GM23338 (cell line): ENCODE results near the gene LTB4R. TPM values are rescaled to one million over a fixed set of nuclear protein-coding genes. Genes with fewer than 3 reads are reported as not detected.

Experiments used
- ATAC-seq: fragments of 200-7000 bp; cut with Tn5 transposase; 3 replicates; pipeline ENCODE4 v1.9.1; 2020
- DNase-seq: peaks from one replicate; pipeline ENCODE4 v3.0.0-alpha.2; 2015; ENCODE audit warnings: low spot score
- H2AFZ ChIP-seq: fragments of 200-600 bp; sonication (generic); 2 replicates; pipeline ENCODE4 v1.8.0; 2016; ENCODE audit warnings: antibody characterized with exemption, mild to moderate bottlenecking, moderate library complexity
- H3F3A ChIP-seq: fragments of 200-600 bp; sonication (generic); replicated peaks from 2 replicates; pipeline ENCODE4 v1.8.0; 2017; ENCODE audit warnings: antibody characterized with exemption, mixed run types, low read depth
- H3K27ac ChIP-seq: fragments of 200-600 bp; sonication (generic); 2 replicates; pipeline ENCODE4 v1.6.1; 2016; ENCODE audit warnings: low read depth
- H3K27me3 ChIP-seq: fragments of 200-600 bp; sonication (generic); 2 replicates; pipeline ENCODE4 v1.8.0; 2016; ENCODE audit warnings: mild to moderate bottlenecking, mixed run types, moderate library complexity; ENCODE audit not compliant: insufficient read depth
- H3K36me3 ChIP-seq: fragments of 200-600 bp; sonication (generic); 2 replicates; pipeline ENCODE4 v1.8.0; 2016; ENCODE audit warnings: mild to moderate bottlenecking; ENCODE audit not compliant: insufficient read depth
- H3K4me1 ChIP-seq: fragments of 200-600 bp; sonication (generic); 2 replicates; pipeline ENCODE4 v1.8.0; 2016; ENCODE audit warnings: mild to moderate bottlenecking, moderate library complexity; ENCODE audit not compliant: insufficient read depth
- H3K4me2 ChIP-seq: fragments of 200-600 bp; sonication (generic); 2 replicates; pipeline ENCODE4 v1.7.1; 2017; ENCODE audit warnings: mixed run types
- H3K4me3 ChIP-seq: fragments of 200-600 bp; sonication (generic); 2 replicates; pipeline ENCODE4 v1.6.1; 2016; ENCODE audit warnings: mixed run types
- H3K79me2 ChIP-seq: fragments of 200-600 bp; sonication (generic); replicated peaks from 2 replicates; pipeline ENCODE4 v1.8.0; 2017; ENCODE audit warnings: mild to moderate bottlenecking; ENCODE audit not compliant: insufficient read depth
- H3K9me2 ChIP-seq: fragments of 200-600 bp; sonication (generic); 2 replicates; pipeline ENCODE4 v1.8.0; 2017; ENCODE audit not compliant: insufficient read depth
- H4K20me1 ChIP-seq: fragments of 200-600 bp; sonication (generic); replicated peaks from 2 replicates; pipeline ENCODE4 v1.8.0; 2017; ENCODE audit warnings: mild to moderate bottlenecking; ENCODE audit not compliant: insufficient read depth
- H3K27ac Mint-ChIP-seq: 2 replicates; pipeline ENCODE4 v1.8.0; 2020; ENCODE audit warnings: inconsistent platforms, mild to moderate bottlenecking, moderate library complexity, mixed read lengths
- H3K27me3 Mint-ChIP-seq: 3 replicates; pipeline ENCODE4 v1.8.0; 2022; ENCODE audit warnings: low read depth, mild to moderate bottlenecking, moderate library complexity, mixed read lengths, inconsistent platforms; ENCODE audit not compliant: insufficient read depth, poor library complexity
- H3K36me3 Mint-ChIP-seq: 3 replicates; pipeline ENCODE4 v1.8.0; 2021; ENCODE audit warnings: low read depth, mild to moderate bottlenecking, inconsistent platforms, moderate library complexity, mixed read lengths
- H3K4me1 Mint-ChIP-seq: 3 replicates; pipeline ENCODE4 v1.8.0; 2020; ENCODE audit warnings: mild to moderate bottlenecking, inconsistent platforms, mixed read lengths
- H3K4me3 Mint-ChIP-seq: 3 replicates; pipeline ENCODE4 v1.8.0; 2021; ENCODE audit warnings: moderate library complexity, mild to moderate bottlenecking, inconsistent platforms, mixed read lengths
- H3K9me3 Mint-ChIP-seq: 3 replicates; pipeline ENCODE4 v1.8.0; 2020; ENCODE audit warnings: moderate library complexity, mild to moderate bottlenecking, inconsistent platforms, mixed read lengths
- CREB1 ChIP-seq: fragments of 250-450 bp; sonication (Bioruptor Pico); IDR thresholded peaks from 2 replicates; pipeline ENCODE4 v1.5.0; 2020; ENCODE audit warnings: low read depth, mild to moderate bottlenecking, moderate library complexity
- EZH2 ChIP-seq: fragments of 200-600 bp; sonication (generic); IDR thresholded peaks from one replicate; pipeline ENCODE4 v1.8.0; 2017; ENCODE audit warnings: antibody characterized with exemption, mild to moderate bottlenecking, low read depth; ENCODE audit not compliant: unreplicated experiment
- EZH2phosphoT487 ChIP-seq: fragments of 200-600 bp; sonication (generic); IDR thresholded peaks from one replicate; pipeline ENCODE4 v1.8.1; 2018; ENCODE audit warnings: antibody characterized with exemption; ENCODE audit not compliant: unreplicated experiment
- JUNB ChIP-seq: IDR thresholded peaks from one replicate; pipeline ENCODE4 v1.6.1; 2016; ENCODE audit warnings: antibody characterized with exemption; ENCODE audit not compliant: unreplicated experiment
- NANOG ChIP-seq: IDR thresholded peaks from 2 replicates; pipeline ENCODE4 v1.6.1; 2016; ENCODE audit warnings: antibody characterized with exemption, borderline replicate concordance
- POLR2AphosphoS5 ChIP-seq: IDR thresholded peaks from 2 replicates; pipeline ENCODE4 v1.6.1; 2016; ENCODE audit warnings: antibody characterized with exemption, low read depth
- STAT1 ChIP-seq: IDR thresholded peaks from one replicate; pipeline ENCODE4 v1.6.1; 2016; ENCODE audit warnings: antibody characterized with exemption; ENCODE audit not compliant: unreplicated experiment
- ZNF114 ChIP-seq: fragments of 250-450 bp; sonication (Bioruptor Pico); IDR thresholded peaks from 2 replicates; pipeline ENCODE4 v1.5.0; 2020; ENCODE audit warnings: mild to moderate bottlenecking, moderate library complexity
- ZNF331 ChIP-seq: fragments of 250-450 bp; sonication (Bioruptor Pico); IDR thresholded peaks from 2 replicates; pipeline ENCODE4 v1.5.0; 2020; ENCODE audit warnings: low read depth, mild to moderate bottlenecking, moderate library complexity
- polyA plus RNA-seq: library from polyadenylated mRNA; unstranded; fragments of >200 nt; fragmentation: Nextera tagmentation; extraction: Ambion mirVana; gene quantifications from 2 replicates; pipeline ENCODE4 v1.2.1, GENCODE V29; 2016
- total RNA-seq: library from RNA; depleted of rRNA; stranded (reverse); fragments of >200 nt; shearing (Covaris generic); gene quantifications from 2 replicates; pipeline ENCODE4 v1.2.3, GENCODE V29; 2014
- TF ChIP-seq, protein P1 (sequence below): IDR thresholded peaks from 2 replicates; pipeline ENCODE4 v1.6.1; 2016; ENCODE audit warnings: antibody characterized with exemption
- TF ChIP-seq, protein P2 (sequence below), 2 experiments: fragments of 200-600 bp in 1 of 2; sonication (generic) in 1 of 2; conservative IDR thresholded peaks; 2 replicates each; pipeline versions ENCODE4 v1.5.1 to v1.6.1; 2016 to 2017; ENCODE audit warnings: antibody characterized with exemption in 2 of 2, low read depth in 2 of 2, mild to moderate bottlenecking in 2 of 2, moderate library complexity in 1 of 2
- TF ChIP-seq, protein P3 (sequence below): IDR thresholded peaks from one replicate; pipeline ENCODE4 v1.6.1; 2018; ENCODE audit warnings: antibody characterized with exemption; ENCODE audit not compliant: unreplicated experiment

Gene LTB4R
- total and polyA plus RNA-seq, 2 experiments from 2014 or later, result 2.1 to 4.7 TPM

DNA sequence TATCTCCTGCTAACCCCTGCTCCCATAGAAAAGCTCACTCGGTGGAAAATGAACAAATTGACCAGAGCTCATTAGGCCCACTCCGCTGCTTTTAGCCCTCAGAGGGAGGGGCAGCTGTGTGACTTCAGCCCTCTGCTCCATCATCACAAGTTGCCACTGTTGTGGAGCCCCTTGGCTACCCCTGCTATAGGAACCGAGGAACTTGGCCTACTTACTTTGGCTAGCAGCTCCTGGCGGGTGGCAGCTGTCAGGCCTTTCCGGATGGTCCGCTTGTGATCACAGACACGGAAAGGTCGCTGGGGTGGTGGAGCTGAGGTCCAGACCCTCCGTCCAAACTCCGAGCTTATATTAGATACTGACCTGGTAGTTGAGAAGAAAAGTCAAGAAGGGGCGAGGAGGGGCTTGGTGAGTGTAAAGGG lies 4.1 kb upstream of the LTB4R start (continued):
- TF ChIP-seq, protein P1, sequence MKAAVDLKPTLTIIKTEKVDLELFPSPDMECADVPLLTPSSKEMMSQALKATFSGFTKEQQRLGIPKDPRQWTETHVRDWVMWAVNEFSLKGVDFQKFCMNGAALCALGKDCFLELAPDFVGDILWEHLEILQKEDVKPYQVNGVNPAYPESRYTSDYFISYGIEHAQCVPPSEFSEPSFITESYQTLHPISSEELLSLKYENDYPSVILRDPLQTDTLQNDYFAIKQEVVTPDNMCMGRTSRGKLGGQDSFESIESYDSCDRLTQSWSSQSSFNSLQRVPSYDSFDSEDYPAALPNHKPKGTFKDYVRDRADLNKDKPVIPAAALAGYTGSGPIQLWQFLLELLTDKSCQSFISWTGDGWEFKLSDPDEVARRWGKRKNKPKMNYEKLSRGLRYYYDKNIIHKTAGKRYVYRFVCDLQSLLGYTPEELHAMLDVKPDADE, result no peak
- no peak for TF ChIP-seq EZH2
- no peak for TF ChIP-seq NANOG

DNA sequence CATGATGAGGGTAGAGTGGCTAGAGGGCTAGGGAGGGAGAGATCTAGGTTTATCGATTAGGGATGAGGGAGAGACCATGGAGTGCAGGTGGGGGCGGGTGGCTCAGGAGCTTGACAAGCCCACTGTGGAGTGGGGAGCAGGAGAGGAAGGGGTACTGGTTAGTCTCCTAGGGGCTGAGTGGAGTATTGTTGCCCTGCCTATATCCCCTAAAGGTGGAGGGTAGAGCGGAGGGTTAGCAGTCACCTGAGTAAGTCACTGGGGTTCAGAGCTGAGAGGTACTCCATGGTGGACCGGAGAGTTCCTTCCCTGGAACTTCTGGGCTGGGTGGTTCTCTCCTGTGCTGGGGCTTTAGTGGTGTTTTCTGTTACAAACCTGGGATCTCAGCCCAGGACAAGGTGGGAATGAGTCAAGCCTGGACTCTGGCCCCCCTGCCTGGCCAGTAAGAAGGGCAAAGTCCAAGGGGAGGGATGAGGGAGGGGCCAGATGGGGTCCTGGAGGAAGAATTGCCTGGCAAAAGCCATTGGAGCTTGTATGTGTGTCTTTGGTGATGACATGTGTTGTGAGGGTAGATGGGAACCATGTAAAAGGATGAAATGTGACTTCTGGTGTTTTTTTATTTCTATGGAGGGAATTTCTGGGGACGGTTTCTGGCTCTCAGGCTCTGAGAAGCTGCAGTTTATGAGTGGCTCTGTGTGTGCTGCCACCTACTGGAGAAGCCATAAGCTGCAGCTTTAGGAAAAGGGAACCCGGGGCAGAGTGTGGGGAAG lies 3.5 kb upstream of the LTB4R start, which contains the start of gene CIDEB:
CIDEB (minus strand) TSS at position 403 of the 767 bp plus-strand sequence; CDS start at position 284, 119 bp downstream.
- Mint-ChIP-seq H3K27ac (no peak within 1 kb of the TSS), H3K27me3 (peaks cover 20% of the 10 kb centered on the region), H3K4me1 (peaks cover 15% of the 10 kb centered on the region), H3K4me3 (no peak within 1 kb of the TSS), H3K36me3 (peaks cover 62% of the 10 kb centered on the region), H3K9me3 (no peaks in the 10 kb centered on the region)
- H3K36me3 ChIP-seq, result peaks cover 17% of the 10 kb centered on the region; the same call in 1 of the 2 replicates
- H3F3A ChIP-seq, result no peaks in the 10 kb centered on the region
- H3K9me2 ChIP-seq, result no peaks in the 10 kb centered on the region
- peaks cover 4% of the 10 kb centered on the region; the same call in 1 of the 2 replicates for H3K4me1 ChIP-seq
- peak; percentile 76 for DNase-seq
- H3K4me3 ChIP-seq, result no peak within 1 kb of the TSS
- peak; percentile 18 for ATAC-seq
- H3K27ac ChIP-seq, result no peak within 1 kb of the TSS
- H3K27me3 ChIP-seq, result 0 out of 2 replicates have a peak, but pooled peaks cover 9% of the 10 kb centered on the region
- TF ChIP-seq, protein P2, sequence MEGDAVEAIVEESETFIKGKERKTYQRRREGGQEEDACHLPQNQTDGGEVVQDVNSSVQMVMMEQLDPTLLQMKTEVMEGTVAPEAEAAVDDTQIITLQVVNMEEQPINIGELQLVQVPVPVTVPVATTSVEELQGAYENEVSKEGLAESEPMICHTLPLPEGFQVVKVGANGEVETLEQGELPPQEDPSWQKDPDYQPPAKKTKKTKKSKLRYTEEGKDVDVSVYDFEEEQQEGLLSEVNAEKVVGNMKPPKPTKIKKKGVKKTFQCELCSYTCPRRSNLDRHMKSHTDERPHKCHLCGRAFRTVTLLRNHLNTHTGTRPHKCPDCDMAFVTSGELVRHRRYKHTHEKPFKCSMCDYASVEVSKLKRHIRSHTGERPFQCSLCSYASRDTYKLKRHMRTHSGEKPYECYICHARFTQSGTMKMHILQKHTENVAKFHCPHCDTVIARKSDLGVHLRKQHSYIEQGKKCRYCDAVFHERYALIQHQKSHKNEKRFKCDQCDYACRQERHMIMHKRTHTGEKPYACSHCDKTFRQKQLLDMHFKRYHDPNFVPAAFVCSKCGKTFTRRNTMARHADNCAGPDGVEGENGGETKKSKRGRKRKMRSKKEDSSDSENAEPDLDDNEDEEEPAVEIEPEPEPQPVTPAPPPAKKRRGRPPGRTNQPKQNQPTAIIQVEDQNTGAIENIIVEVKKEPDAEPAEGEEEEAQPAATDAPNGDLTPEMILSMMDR (conservative IDR thresholded peaks at IDR 0.05; ENCODE audit: low read depth in 2 of 2), result peak; percentile 77 to 95
- no peak for TF ChIP-seq CREB1 (CRISPR knock-in tag)
- H3K79me2 ChIP-seq, result no peaks in the 10 kb centered on the region
- no peak within 1 kb of the TSS for H2AFZ ChIP-seq
- peaks cover 3% of the 10 kb centered on the region for H4K20me1 ChIP-seq
- no peak within 1 kb of the TSS for H3K4me2 ChIP-seq

DNA sequence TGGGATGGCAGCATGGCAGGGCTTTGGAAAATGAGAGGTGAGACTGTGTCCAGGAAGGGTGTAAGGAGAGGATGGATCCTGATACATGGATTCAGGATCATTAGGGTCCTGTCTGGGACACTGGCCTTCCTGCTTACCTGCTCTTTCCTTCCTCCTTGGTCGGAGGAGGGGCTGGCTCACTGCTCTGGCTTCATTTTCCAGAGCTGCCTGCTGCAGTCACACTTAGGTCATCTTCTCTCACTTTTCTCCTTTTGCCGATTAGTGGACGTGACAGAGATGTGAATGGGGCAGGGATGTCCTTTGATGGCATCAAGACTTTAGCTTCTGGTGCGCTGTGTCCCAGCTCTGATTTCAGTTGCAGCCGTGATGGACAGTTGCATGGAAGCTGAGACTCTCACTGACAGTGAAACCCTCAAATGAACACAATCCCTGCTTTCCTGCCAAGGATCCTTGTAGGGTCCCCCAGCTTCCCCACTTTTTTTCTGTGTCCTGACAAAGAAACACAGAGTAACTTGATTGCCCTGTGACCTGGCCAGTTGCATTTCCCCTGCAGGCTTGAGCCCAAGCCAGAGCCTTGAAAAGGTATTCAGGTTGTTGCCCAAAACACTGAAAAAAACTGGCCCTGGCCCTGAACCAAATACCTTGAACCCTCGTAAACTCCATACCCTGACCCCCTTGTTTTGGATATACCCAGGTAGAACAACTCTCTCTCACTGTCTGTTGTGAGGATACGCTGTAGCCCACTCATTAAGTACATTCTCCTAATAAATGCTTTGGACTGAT lies 2.8 kb upstream of the LTB4R start:
- H3K4me1 Mint-ChIP-seq, result peaks cover 15% of the 10 kb centered on the region
- no peak overlapping the region for H3K4me2 ChIP-seq
- H3K36me3 ChIP-seq, result peaks cover 11% of the 10 kb centered on the region; the same call in 1 of the 2 replicates
- peaks cover 1% of the 10 kb centered on the region for H4K20me1 ChIP-seq
- H3K36me3 Mint-ChIP-seq, result peaks cover 57% of the 10 kb centered on the region
- no peaks in the 10 kb centered on the region for H3K79me2 ChIP-seq
- no peak overlapping the region for H3K4me3 Mint-ChIP-seq
- DNase-seq (no peak), ATAC-seq (no peak)
- peaks cover 20% of the 10 kb centered on the region for H3K27me3 Mint-ChIP-seq
- no peak overlapping the region for H3K27ac ChIP-seq
- TF ChIP-seq ZNF331 (CRISPR knock-in tag) (no peak), ZNF114 (CRISPR knock-in tag) (no peak), POLR2AphosphoS5 (no peak), CREB1 (CRISPR knock-in tag) (no peak), EZH2phosphoT487 (no peak), STAT1 (no peak), NANOG (no peak), JUNB (no peak)
- TF ChIP-seq, protein P3, sequence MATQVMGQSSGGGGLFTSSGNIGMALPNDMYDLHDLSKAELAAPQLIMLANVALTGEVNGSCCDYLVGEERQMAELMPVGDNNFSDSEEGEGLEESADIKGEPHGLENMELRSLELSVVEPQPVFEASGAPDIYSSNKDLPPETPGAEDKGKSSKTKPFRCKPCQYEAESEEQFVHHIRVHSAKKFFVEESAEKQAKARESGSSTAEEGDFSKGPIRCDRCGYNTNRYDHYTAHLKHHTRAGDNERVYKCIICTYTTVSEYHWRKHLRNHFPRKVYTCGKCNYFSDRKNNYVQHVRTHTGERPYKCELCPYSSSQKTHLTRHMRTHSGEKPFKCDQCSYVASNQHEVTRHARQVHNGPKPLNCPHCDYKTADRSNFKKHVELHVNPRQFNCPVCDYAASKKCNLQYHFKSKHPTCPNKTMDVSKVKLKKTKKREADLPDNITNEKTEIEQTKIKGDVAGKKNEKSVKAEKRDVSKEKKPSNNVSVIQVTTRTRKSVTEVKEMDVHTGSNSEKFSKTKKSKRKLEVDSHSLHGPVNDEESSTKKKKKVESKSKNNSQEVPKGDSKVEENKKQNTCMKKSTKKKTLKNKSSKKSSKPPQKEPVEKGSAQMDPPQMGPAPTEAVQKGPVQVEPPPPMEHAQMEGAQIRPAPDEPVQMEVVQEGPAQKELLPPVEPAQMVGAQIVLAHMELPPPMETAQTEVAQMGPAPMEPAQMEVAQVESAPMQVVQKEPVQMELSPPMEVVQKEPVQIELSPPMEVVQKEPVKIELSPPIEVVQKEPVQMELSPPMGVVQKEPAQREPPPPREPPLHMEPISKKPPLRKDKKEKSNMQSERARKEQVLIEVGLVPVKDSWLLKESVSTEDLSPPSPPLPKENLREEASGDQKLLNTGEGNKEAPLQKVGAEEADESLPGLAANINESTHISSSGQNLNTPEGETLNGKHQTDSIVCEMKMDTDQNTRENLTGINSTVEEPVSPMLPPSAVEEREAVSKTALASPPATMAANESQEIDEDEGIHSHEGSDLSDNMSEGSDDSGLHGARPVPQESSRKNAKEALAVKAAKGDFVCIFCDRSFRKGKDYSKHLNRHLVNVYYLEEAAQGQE, result no peak
- H3K9me3 Mint-ChIP-seq, result no peaks in the 10 kb centered on the region
- 0 out of 2 replicates have a peak, but pooled peaks cover 9% of the 10 kb centered on the region for H3K27me3 ChIP-seq
- H3K4me3 ChIP-seq, result no peak overlapping the region
- H3K27ac Mint-ChIP-seq, result no peak overlapping the region
- H3K9me2 ChIP-seq, result no peaks in the 10 kb centered on the region
- no peak overlapping the region for H2AFZ ChIP-seq
- peaks cover 4% of the 10 kb centered on the region; the same call in 1 of the 2 replicates for H3K4me1 ChIP-seq
- no peaks in the 10 kb centered on the region for H3F3A ChIP-seq
